Mammary epithelial cell (primary cell): ENCODE results near the gene STARD5.

Experiments
- CTCF ChIP-seq, 2 donors: IDR thresholded peaks in 1 of 2; conservative IDR thresholded peaks in 1 of 2; 2 replicates each; pipeline ENCODE4 v1.5.1; 2011 to 2012; ENCODE audit warnings: inconsistent platforms in 2 of 2, low read length in 2 of 2, mild to moderate bottlenecking in 2 of 2, control low read depth in 1 of 2, low read depth in 1 of 2; ENCODE audit not compliant: insufficient read depth in 1 of 2; ENCODE audit errors: extremely low read depth in 1 of 2
- EZH2 ChIP-seq: IDR thresholded peaks from 2 replicates; pipeline ENCODE4 v1.6.1; 2012; ENCODE audit warnings: low read length, inconsistent platforms, borderline replicate concordance

GRCh38 chr15:81335631-81336030, 11.7 kb upstream of the STARD5 start:
- TF ChIP-seq CTCF (conservative IDR thresholded peaks at IDR 0.05 in 1 of 2, IDR thresholded peaks at IDR 0.05 in 1 of 2; ENCODE audit: extremely low read depth in 1 of 2, insufficient read depth in 1 of 2, low read depth in 1 of 2, low read length in 2 of 2), result no peak
- no peak for TF ChIP-seq EZH2
